IPS-15b (cell line): Measurements from ENCODE around the gene CMTM5.

ENCODE experiments used
- H3K27me3 ChIP-seq: one replicate; pipeline ENCODE4 v1.6.1; 2013; ENCODE audit warnings: low read length; ENCODE audit not compliant: control insufficient read depth, insufficient read depth
- H3K36me3 ChIP-seq: one replicate; pipeline ENCODE4 v1.6.1; 2013; ENCODE audit warnings: low read length; ENCODE audit not compliant: control insufficient read depth, insufficient read depth
- H3K4me1 ChIP-seq: one replicate; pipeline ENCODE4 v1.6.1; 2013; ENCODE audit warnings: mild to moderate bottlenecking, low read length; ENCODE audit not compliant: control insufficient read depth, insufficient read depth
- H3K4me3 ChIP-seq: one replicate; pipeline ENCODE4 v1.5.1; 2013; ENCODE audit warnings: low read depth, low read length
- H3K9ac ChIP-seq: one replicate; pipeline ENCODE4 v1.6.1; 2013; ENCODE audit warnings: low read depth, mild to moderate bottlenecking, low read length
- H3K9me3 ChIP-seq: one replicate; pipeline ENCODE4 v1.6.1; 2013; ENCODE audit warnings: mild to moderate bottlenecking, low read length; ENCODE audit not compliant: control insufficient read depth, insufficient read depth

Gene CMTM5

DNA sequence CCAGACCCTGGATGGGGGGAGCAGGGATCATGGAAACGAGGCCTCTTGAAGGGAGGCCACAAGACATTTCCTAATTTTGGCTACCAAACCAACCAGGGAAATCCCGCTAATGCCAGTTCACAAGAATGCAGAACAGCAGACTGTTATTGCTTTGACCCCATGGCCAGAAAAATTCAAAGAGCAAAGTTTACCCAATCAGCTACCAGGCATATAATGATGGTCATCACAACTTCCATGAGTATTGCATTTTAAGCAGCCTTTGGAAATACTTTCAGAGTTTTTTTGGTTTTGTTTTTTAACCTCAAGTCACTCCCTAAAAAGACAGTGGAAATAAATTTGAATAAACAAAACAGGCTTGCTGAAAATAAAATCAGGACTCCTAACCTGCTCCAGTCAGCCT lies 4.3 kb upstream of the CMTM5 start, which contains the start of gene IL25:
IL25 (plus strand) TSS at position 301 of the 400 bp plus-strand sequence.
- Histone ChIP-seq H3K4me3 (no peak within 1 kb of the TSS), H3K36me3 (no peaks in the 10 kb centered on the region), H3K9me3 (no peaks in the 10 kb centered on the region), H3K27me3 (peaks cover 45% of the 10 kb centered on the region), H3K9ac (no peak within 1 kb of the TSS), H3K4me1 (no peaks in the 10 kb centered on the region)

DNA sequence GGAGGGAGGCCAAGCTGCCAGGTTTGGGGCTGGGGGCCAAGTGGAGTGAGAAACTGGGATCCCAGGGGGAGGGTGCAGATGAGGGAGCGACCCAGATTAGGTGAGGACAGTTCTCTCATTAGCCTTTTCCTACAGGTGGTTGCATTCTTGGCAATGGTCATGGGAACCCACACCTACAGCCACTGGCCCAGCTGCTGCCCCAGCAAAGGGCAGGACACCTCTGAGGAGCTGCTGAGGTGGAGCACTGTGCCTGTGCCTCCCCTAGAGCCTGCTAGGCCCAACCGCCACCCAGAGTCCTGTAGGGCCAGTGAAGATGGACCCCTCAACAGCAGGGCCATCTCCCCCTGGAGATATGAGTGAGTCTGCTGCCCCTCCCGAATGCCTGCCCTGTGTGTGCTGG lies 3.8 kb upstream of the CMTM5 start:
- Histone ChIP-seq H3K36me3 (no peaks in the 10 kb centered on the region), H3K9ac (no peak overlapping the region), H3K9me3 (no peaks in the 10 kb centered on the region), H3K4me1 (no peaks in the 10 kb centered on the region), H3K27me3 (peaks cover 45% of the 10 kb centered on the region), H3K4me3 (no peak overlapping the region)

DNA sequence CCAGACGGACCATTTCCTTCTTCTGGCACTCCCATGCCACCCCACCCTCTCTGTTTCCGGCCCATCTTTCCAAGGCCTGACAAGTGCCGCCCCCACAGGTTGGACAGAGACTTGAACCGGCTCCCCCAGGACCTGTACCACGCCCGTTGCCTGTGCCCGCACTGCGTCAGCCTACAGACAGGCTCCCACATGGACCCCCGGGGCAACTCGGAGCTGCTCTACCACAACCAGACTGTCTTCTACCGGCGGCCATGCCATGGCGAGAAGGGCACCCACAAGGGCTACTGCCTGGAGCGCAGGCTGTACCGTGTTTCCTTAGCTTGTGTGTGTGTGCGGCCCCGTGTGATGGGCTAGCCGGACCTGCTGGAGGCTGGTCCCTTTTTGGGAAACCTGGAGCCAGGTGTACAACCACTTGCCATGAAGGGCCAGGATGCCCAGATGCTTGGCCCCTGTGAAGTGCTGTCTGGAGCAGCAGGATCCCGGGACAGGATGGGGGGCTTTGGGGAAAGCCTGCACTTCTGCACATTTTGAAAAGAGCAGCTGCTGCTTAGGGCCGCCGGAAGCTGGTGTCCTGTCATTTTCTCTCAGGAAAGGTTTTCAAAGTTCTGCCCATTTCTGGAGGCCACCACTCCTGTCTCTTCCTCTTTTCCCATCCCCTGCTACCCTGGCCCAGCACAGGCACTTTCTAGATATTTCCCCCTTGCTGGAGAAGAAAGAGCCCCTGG lies 1.2 kb upstream of the CMTM5 start:
- Histone ChIP-seq H3K9me3 (no peaks in the 10 kb centered on the region), H3K9ac (no peak overlapping the region), H3K27me3 (peaks cover 35% of the 10 kb centered on the region), H3K4me3 (no peak overlapping the region), H3K4me1 (peaks cover 2% of the 10 kb centered on the region), H3K36me3 (no peaks in the 10 kb centered on the region)

DNA sequence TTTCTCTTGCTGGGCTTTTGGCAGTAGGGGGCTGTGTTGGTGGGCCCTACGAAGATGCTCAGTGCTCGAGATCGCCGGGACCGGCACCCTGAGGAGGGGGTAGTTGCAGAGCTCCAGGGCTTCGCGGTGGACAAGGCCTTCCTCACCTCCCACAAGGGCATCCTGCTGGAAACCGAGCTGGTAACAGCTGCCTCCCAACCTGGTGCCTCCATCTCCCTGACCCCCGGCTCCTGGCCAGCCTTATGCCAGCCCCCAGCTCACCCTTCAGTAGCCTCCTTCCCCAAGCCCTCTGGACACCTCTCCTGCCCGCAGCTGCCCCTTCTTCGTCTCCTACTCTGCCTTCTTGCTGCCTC lies 328 bp downstream of the CMTM5 start:
- H3K9me3 ChIP-seq = no peaks in the 10 kb centered on the region
- no peak overlapping the region for H3K9ac ChIP-seq
- H3K36me3 ChIP-seq = no peaks in the 10 kb centered on the region
- H3K4me1 ChIP-seq = peaks cover 2% of the 10 kb centered on the region
- no peak overlapping the region for H3K4me3 ChIP-seq
- H3K27me3 ChIP-seq = peaks cover 25% of the 10 kb centered on the region

DNA sequence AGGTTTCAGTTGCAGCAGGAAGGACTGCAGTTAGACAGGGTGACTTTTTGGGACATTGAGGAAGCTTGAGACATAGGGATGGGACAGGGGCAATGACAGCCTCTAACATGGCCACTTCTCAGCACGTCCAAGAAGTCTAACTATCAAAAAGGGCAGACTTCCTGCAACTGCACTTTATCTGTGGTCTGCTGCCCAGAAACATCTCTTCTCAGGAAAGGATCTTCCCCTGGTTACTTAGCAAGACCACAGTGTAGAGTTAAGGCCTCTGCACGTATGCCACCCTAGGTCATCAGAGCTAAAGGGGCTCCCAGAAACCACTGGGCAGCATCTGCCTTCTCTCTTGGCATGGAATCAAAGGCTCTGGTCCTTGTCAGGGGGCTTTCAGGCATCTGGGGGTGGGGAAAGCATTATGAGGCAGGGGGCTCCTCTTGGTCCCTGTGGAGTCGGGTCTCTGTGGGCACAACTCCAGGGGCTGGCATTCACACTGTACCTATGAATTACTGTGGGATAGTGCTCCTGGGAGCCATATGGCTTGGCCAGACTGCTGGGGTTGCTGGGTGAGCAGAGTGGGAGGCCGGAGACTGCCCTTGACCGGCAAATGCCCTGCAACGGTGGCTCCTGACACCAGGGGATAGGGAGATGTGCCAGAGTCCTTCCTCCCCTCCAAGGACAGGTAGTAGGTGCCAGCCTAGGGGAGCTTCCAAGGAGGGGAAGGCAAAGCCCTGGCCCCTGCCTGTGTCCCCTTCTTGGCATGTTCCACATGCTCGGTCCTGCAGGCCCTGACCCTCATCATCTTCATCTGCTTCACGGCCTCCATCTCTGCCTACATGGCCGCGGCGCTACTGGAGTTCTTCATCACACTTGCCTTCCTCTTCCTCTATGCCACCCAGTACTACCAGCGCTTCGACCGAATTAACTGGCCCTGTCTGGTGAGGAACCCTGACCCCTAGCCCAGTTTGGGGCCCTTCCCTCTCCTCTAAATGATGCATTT lies 1.0 kb downstream of the CMTM5 start:
- H3K9me3 ChIP-seq = no peaks in the 10 kb centered on the region
- H3K36me3 ChIP-seq = no peaks in the 10 kb centered on the region
- H3K9ac ChIP-seq = no peak overlapping the region
- peaks cover 25% of the 10 kb centered on the region for H3K27me3 ChIP-seq
- no peak overlapping the region for H3K4me3 ChIP-seq
- peaks cover 2% of the 10 kb centered on the region for H3K4me1 ChIP-seq

DNA sequence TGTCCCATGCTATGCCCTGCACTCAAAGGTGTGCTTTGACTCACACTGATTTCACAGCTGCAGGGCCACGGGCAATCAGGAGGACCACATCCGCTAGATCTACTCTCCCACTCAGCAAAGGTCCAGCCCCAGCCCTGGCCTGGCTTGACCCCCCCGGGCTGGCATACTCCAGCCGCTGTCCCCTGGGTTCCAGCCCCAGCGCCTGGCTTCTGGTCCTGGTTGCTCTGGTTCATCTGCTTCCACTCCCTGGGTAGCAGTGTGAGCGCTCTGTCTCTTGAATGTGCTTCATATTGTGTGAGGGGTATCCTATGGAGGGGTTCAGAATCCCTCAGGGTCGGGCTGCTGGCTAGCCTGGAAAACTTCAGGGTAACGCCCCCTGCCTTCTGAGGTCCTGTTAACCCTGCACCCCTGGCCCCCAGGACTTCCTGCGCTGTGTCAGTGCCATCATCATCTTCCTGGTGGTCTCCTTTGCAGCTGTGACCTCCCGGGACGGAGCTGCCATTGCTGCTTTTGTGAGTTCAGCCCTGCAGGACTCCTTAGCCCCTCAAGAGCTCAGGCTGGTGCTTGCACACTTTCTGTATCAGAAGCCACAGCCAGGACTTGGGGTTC lies 1.9 kb downstream of the CMTM5 start:
- no peak overlapping the region for H3K4me3 ChIP-seq
- H3K9ac ChIP-seq = no peak overlapping the region
- H3K4me1 ChIP-seq = peaks cover 2% of the 10 kb centered on the region
- H3K27me3 ChIP-seq = peaks cover 25% of the 10 kb centered on the region
- no peaks in the 10 kb centered on the region for H3K9me3 ChIP-seq
- H3K36me3 ChIP-seq = no peaks in the 10 kb centered on the region

DNA sequence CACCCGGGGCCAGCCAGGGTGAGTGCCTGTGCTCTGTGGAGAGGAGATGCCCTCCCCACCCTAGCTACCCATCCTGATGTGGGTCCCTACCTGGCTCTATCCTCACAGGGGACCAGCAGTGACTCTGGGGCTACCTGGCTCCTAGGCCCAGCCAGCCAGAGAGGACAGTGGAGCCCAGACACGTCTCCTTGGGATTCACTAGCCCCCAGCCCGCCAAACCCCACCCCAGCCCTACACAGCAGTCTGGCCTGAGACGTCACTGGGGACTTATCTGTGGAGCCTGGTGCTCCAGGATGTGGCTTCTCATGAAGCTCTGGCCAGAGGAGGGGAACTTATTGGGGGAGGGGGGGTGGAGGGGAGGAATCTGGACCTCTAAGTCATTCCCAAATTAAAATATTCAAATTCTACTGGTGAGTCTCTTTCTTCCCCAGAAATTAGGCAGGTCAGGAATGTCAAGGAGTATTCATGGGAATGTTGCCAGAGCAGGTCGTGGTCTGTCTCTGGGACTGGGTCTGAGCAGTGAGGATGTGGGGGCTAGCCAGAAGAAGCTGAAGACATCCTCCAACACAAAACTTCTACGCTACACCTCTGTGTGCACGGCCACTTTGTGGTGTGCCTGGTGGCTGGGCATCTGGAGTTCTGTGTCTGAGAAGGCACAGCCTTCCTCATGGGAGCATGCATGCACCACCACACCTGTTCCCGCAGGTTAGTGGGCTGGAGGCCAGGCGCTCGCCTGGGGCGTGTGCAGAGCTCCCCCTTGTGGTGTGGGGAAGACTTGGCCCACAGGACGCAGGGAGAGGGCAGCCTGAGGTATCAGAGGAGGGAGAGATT lies 2.7 kb downstream of the CMTM5 start:
- Histone ChIP-seq H3K9me3 (no peaks in the 10 kb centered on the region), H3K9ac (no peak overlapping the region), H3K27me3 (peaks cover 25% of the 10 kb centered on the region), H3K4me1 (peaks cover 2% of the 10 kb centered on the region), H3K4me3 (no peak overlapping the region), H3K36me3 (no peaks in the 10 kb centered on the region)

DNA sequence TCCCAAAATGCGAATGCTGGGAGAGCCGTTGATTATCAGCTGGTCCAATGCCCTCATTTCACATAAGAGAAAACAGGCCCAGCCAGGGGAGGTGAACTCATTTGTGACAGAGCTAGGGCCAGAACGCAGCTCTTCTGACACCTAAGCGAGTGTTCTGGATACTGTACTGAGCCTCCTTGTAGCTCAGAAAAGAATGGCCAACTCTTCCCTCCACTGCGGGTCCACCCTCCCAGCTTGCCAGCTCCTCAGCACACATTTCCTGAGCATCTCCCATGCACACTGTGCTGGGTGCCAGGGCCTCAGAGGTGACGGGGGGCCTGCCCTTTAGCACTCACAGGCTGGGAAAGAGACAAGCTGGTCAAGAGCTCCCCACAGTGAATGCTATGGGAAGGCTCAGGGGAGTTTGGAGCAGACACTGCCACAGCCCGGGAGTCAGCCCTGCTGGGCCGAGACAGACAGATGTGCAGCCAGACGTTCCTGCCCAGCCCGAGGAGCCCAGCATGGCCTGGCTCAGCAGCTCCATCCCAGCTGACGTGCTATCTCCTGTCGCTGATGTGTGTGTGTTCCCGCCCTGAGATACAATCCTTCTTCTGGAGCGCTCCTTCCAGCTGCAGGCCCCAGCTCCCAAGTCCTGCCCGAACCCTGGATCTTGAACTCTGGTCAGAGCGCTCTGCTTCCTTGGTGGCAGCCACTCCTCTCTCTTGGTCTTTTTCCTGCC lies 3.5 kb downstream of the CMTM5 start:
- H3K27me3 ChIP-seq = peaks cover 25% of the 10 kb centered on the region
- no peak overlapping the region for H3K4me3 ChIP-seq
- no peaks in the 10 kb centered on the region for H3K36me3 ChIP-seq
- no peaks in the 10 kb centered on the region for H3K9me3 ChIP-seq
- no peak overlapping the region for H3K9ac ChIP-seq
- peaks cover 2% of the 10 kb centered on the region for H3K4me1 ChIP-seq

DNA sequence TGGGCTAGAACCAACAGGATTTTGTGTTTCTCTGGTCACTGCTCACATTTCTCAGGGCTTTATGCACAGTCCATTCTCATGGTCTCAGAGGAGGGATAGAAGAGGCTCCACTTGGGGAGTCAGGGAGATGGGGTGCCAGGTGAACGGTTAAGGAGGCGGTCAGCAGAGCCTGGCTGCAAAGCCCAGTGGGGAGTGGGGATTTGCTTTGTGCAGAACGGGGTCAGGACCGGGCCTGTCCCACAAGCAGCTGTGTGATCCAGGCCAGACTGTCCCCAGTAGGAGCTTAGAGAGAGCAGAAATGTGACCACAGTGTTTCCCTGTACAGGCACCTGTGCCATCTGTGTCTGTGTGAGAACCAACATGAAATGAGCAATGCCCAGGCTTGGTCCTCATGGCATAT lies 4.1 kb downstream of the CMTM5 start:
- Histone ChIP-seq H3K4me1 (peaks cover 2% of the 10 kb centered on the region), H3K27me3 (peaks cover 22% of the 10 kb centered on the region), H3K36me3 (no peaks in the 10 kb centered on the region), H3K9me3 (no peaks in the 10 kb centered on the region), H3K9ac (no peak overlapping the region), H3K4me3 (no peak overlapping the region)

DNA sequence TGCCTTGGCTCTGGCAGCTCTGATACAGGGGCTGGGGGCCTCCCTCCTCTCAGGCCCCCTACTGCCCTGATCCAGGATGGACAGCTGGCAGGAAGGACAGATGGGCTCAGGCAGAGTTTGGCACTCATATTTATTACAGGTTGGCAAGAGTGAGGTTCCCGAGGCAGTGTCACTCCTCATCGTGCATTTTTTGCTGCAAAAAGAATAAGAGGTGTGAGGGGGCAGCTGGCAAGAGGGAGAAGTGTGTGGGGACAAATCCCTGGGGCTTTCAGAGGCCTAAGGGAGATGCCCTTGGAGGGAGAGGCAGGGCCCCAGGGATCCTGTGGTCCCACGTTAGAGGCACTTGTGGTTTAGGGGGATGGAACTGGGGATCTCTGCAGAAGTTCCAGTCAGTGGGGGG lies 5.0 kb downstream of the CMTM5 start:
- Histone ChIP-seq H3K27me3 (peaks cover 22% of the 10 kb centered on the region), H3K9ac (no peak overlapping the region), H3K9me3 (no peaks in the 10 kb centered on the region), H3K36me3 (no peaks in the 10 kb centered on the region), H3K4me3 (no peak overlapping the region), H3K4me1 (peaks cover 2% of the 10 kb centered on the region)

DNA sequence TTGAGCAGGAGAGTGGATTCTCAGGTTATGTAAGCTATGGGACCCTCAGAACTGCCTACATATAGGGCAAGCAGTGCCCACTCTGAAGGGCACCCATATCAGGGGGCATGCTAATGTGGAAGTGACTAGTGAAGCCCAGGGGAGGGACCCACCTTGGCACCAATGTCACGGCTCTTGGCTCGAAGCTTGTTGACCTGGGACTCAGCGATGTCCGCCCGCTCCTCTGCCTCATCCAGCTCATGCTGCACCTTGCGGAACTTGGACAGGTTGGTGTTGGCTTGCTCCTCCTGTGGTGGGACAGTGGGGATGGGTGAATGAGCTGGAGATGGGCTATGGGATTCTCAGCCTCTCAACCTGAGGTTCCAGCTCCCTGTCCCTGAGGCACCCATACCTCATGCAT lies 5.4 kb downstream of the CMTM5 start:
- Histone ChIP-seq H3K36me3 (no peaks in the 10 kb centered on the region), H3K9me3 (no peaks in the 10 kb centered on the region), H3K27me3 (peaks cover 21% of the 10 kb centered on the region), H3K9ac (no peak overlapping the region), H3K4me1 (peaks cover 2% of the 10 kb centered on the region), H3K4me3 (no peak overlapping the region)
